PC-3 (cell line): ENCODE results near the gene PLA2G15. TPM values are rescaled to one million over a fixed set of nuclear protein-coding genes. Genes with fewer than 3 reads are reported as not detected.

Experiments
- ATAC-seq: fragments of 200-7000 bp; cut with Tn5 transposase; 2 replicates; pipeline ENCODE4 v1.9.1; 2020; ENCODE audit warnings: mild to moderate bottlenecking, moderate library complexity
- BruUV-seq: library from RNA; stranded (reverse); fragments of 400-500 nt; replicated peaks from 2 replicates; lab custom pipeline; 2021; lab: Mats Ljungman, UMichigan
- CTCF ChIA-PET: fragments of 300-600 bp; sonication (Branson Sonifier 250); formaldehyde crosslinking; loops from one replicate; lab custom pipeline; 2022; ENCODE audit warnings: antibody characterized with exemption; lab: Charles Lee
- POLR2A ChIA-PET: fragments of 300-600 bp; sonication (Branson Sonifier 250); formaldehyde crosslinking; loops from one replicate; lab custom pipeline; 2022; ENCODE audit warnings: antibody characterized with exemption; ENCODE audit not compliant: unreplicated experiment; lab: Charles Lee
- DNase-seq: peaks from one replicate; pipeline ENCODE4 v3.0.0-alpha.2; 2015
- H2AFZ ChIP-seq: fragments of 300-600 bp; sonication (generic); 2 replicates; pipeline ENCODE4 v1.6.0; 2016; ENCODE audit warnings: antibody characterized with exemption, low read length
- H3F3A ChIP-seq: fragments of 300-600 bp; sonication (generic); one replicate; pipeline ENCODE4 v1.6.0; 2017; ENCODE audit warnings: antibody characterized with exemption, low read length, control low read depth, mild to moderate bottlenecking; ENCODE audit not compliant: unreplicated experiment
- H3K27ac ChIP-seq: fragments of 300-600 bp; sonication (generic); 2 replicates; pipeline ENCODE4 v1.5.1; 2016; ENCODE audit warnings: mild to moderate bottlenecking, low read length
- H3K27me3 ChIP-seq: fragments of 300-600 bp; sonication (generic); 2 replicates; pipeline ENCODE4 v1.6.1; 2016; ENCODE audit warnings: low read length, mixed read lengths
- H3K36me3 ChIP-seq: fragments of 300-600 bp; sonication (generic); 2 replicates; pipeline ENCODE4 v1.6.1; 2016; ENCODE audit warnings: low read depth, mixed run types, low read length, mixed read lengths
- H3K4me1 ChIP-seq: fragments of 300-600 bp; sonication (generic); 2 replicates; pipeline ENCODE4 v1.5.1; 2016; ENCODE audit warnings: low read length; ENCODE audit not compliant: insufficient read depth
- H3K4me2 ChIP-seq: fragments of 300-600 bp; sonication (generic); 2 replicates; pipeline ENCODE4 v1.6.0; 2016; ENCODE audit warnings: low read length
- H3K4me3 ChIP-seq: fragments of 300-600 bp; sonication (generic); 2 replicates; pipeline ENCODE4 v1.5.1; 2016; ENCODE audit warnings: mild to moderate bottlenecking, low read length, mixed read lengths
- H3K79me2 ChIP-seq: fragments of 300-600 bp; sonication (generic); 2 replicates; pipeline ENCODE4 v1.6.1; 2017; ENCODE audit warnings: low read length, mixed read lengths
- H3K9ac ChIP-seq: fragments of 300-600 bp; sonication (generic); 2 replicates; pipeline ENCODE4 v1.6.0; 2016; ENCODE audit warnings: mild to moderate bottlenecking, low read length
- H3K9me2 ChIP-seq: fragments of 300-600 bp; sonication (generic); replicated peaks from 2 replicates; pipeline ENCODE4 v1.6.1; 2016; ENCODE audit warnings: mixed run types, low read length, mixed read lengths
- H3K9me3 ChIP-seq: fragments of 300-600 bp; sonication (generic); 2 replicates; pipeline ENCODE4 v1.6.1; 2016; ENCODE audit warnings: low read length, mixed read lengths
- H4K20me1 ChIP-seq: fragments of 300-600 bp; sonication (generic); 2 replicates; pipeline ENCODE4 v1.6.1; 2016; ENCODE audit warnings: low read length, mixed read lengths
- CTCF ChIP-seq: fragments of 300-600 bp; sonication (generic); conservative IDR thresholded peaks from 2 replicates; pipeline ENCODE4 v1.5.1; 2017; ENCODE audit warnings: antibody characterized with exemption, low read depth, mild to moderate bottlenecking, low read length
- EZH2 ChIP-seq: fragments of 300-600 bp; sonication (generic); IDR thresholded peaks from one replicate; pipeline ENCODE4 v1.6.1; 2017; ENCODE audit warnings: antibody characterized with exemption, mild to moderate bottlenecking, low read length; ENCODE audit not compliant: unreplicated experiment
- EZH2phosphoT487 ChIP-seq: fragments of 300-600 bp; sonication (generic); IDR thresholded peaks from 2 replicates; pipeline ENCODE4 v1.6.1; 2018; ENCODE audit warnings: mild to moderate bottlenecking, antibody characterized with exemption, low read length, borderline replicate concordance
- intact Hi-C: fragments of 100-400 bp; cut with micrococcal nuclease; formaldehyde crosslinking; loops from 2 replicates; pipeline ENCODE4 v1.9.0; 2023
- total RNA-seq: library from RNA; depleted of rRNA; stranded (reverse); fragments of >200 nt; gene quantifications from 2 replicates; pipeline ENCODE4 v1.2.3, GENCODE V29; 2014

PLA2G15 gene
- total RNA-seq, 1 experiment from 2014 or later, result 16.4 TPM

GRCh38 chr16:68299571-68300453 is 54.6 kb downstream of the PLA2G15 start:
- ATAC-seq (no peak), DNase-seq (no peak)
- peaks cover 41% of the 10 kb centered on the region for H3K36me3 ChIP-seq
- ChIA-PET POLR2A (no interaction called here), CTCF (no interaction called here)
- no peaks in the 10 kb centered on the region for H3K9me3 ChIP-seq
- no peak overlapping the region for H3K4me3 ChIP-seq
- intact Hi-C loops, result no loop called here
- no peak overlapping the region for H2AFZ ChIP-seq
- H3K4me2 ChIP-seq, result no peak overlapping the region
- no peaks in the 10 kb centered on the region for H3K79me2 ChIP-seq
- BruUV-seq, result TSS peak; percentile 6
- H3K9ac ChIP-seq, result no peak overlapping the region
- no peaks in the 10 kb centered on the region for H3K9me2 ChIP-seq
- H3F3A ChIP-seq, result peaks cover 3% of the 10 kb centered on the region
- no peaks in the 10 kb centered on the region for H4K20me1 ChIP-seq
- peaks cover 12% of the 10 kb centered on the region for H3K4me1 ChIP-seq
- H3K27me3 ChIP-seq, result no peaks in the 10 kb centered on the region
- no peak overlapping the region for H3K27ac ChIP-seq
- TF ChIP-seq EZH2phosphoT487 (no peak), CTCF (no peak), EZH2 (no peak)

- intact Hi-C loops, result no loop called here
- no peak overlapping the region for H3K27ac ChIP-seq
Measured at GRCh38 chr16:68300734-68301459, 55.7 kb downstream of the PLA2G15 start.

More at GRCh38 chr16:68300734-68301459, 55.7 kb downstream of the PLA2G15 start:
- Histone ChIP-seq H3F3A (peaks cover 3% of the 10 kb centered on the region), H3K79me2 (no peaks in the 10 kb centered on the region), H3K4me1 (peaks cover 12% of the 10 kb centered on the region), H3K27me3 (no peaks in the 10 kb centered on the region), H2AFZ (no peak overlapping the region), H4K20me1 (no peaks in the 10 kb centered on the region), H3K36me3 (peaks cover 46% of the 10 kb centered on the region), H3K9me3 (no peaks in the 10 kb centered on the region), H3K4me3 (no peak overlapping the region), H3K9me2 (no peaks in the 10 kb centered on the region), H3K9ac (no peak overlapping the region), H3K4me2 (no peak overlapping the region)
- ChIA-PET CTCF (interaction anchor here (0.6 to 1.1 kb wide), 3 partner anchors 10 to 63 kb away, joined by 3 to 4 read pairs (median 3); partner anchors contain the start of genes PRMT7 and SLC7A6OS), POLR2A (interaction anchor here (0.8 kb wide), 1 partner anchor 37 kb away, joined by 6 read pairs; the partner anchor contains the start of gene SLC7A6)
- ATAC-seq (no peak), DNase-seq (no peak)
- no TSS peak for BruUV-seq
- no peak for TF ChIP-seq EZH2phosphoT487
- no peak for TF ChIP-seq CTCF
- TF ChIP-seq EZH2, result no peak
